ENCODE data around the gene PABPC3. TPM values are rescaled to one million over a fixed set of nuclear protein-coding genes. Genes with fewer than 3 reads are reported as not detected.

PABPC3 gene
- total and polyA plus RNA-seq, 2 donors (not counting 3 experiments of a cell fraction or from before 2014, with no cell fraction given), result 0.07 to 0.31 TPM

DNA sequence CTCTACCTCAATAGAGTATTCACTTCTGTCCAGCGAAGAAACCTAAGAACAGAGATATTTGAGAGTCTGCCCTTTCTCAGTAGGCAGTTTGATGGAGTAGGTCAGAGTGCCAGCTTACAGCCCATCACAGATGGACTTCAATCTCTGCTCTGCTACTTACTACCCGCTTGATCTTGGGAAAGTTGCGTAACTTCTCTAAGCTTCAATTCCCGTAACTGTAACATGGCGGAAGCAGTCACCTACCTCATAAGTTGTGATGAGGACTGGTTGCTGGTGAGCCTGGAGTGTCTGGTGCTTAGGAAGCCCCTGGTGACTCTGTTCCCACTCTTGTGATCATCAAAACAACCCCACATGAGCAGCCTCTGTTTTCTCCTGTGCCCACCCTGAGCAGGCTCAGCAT lies 45.1 kb downstream of the PABPC3 start:
- CTCF ChIA-PET, result no interaction called here

More for the DNA sequence above, 45.1 kb downstream of the PABPC3 start:
- Histone ChIP-seq H2AFZ (ENCODE audit: low read depth, low read length) (no peak overlapping the region), H3K4me3 (replicated peaks in 1 of 3; ENCODE audit: insufficient read depth in 1 of 3, low read depth in 1 of 3, low read length in 3 of 3) (no peak overlapping the region), H3K27me3 (ENCODE audit: control insufficient read depth in 2 of 2, insufficient read depth in 2 of 2, low read length in 2 of 2) (peaks cover 10 to 13% of the 10 kb centered on the region in 2 experiments), H3K9ac (replicated peaks; ENCODE audit: extremely low read depth, insufficient read depth, low read length) (no peak overlapping the region), H3K9me3 (replicated peaks; ENCODE audit: control insufficient read depth, insufficient read depth, low read length) (no peaks in the 10 kb centered on the region), H3K36me3 (ENCODE audit: control insufficient read depth in 2 of 2, extremely low read depth in 1 of 2, insufficient read depth in 2 of 2, low read length in 2 of 2) (no peaks in the 10 kb centered on the region), H3K27ac (ENCODE audit: insufficient read depth, low read depth, low read length) (no peak overlapping the region), H3K79me2 (ENCODE audit: control insufficient read depth, insufficient read depth, low read length) (no peaks in the 10 kb centered on the region), H3K4me1 (ENCODE audit: control insufficient read depth, extremely low read depth, insufficient read depth, low read length) (no peaks in the 10 kb centered on the region), H3K4me2 (ENCODE audit: insufficient read depth, low read length) (no peak overlapping the region), H3K9me1 (replicated peaks; ENCODE audit: control insufficient read depth, extremely low read depth, insufficient read depth, low read length) (no peaks in the 10 kb centered on the region), H4K20me1 (replicated peaks; ENCODE audit: control insufficient read depth, extremely low read depth, insufficient read depth, low read length) (no peaks in the 10 kb centered on the region)
- FAIRE-seq (no peak), DNase-seq (ENCODE audit: low read depth, low spot score) (no peak)
- POLR2A ChIA-PET, result no interaction called here
- no TSS peak for BruUV-seq (replicated peaks)
- TF ChIP-seq JUN (IDR thresholded peaks at IDR 0.05; ENCODE audit: borderline replicate concordance, insufficient read depth, insufficient read length, low read depth) (no peak), GATA2 (IDR thresholded peaks at IDR 0.05; ENCODE audit: insufficient read depth, insufficient read length, low read depth, low read length) (no peak), POLR2A (IDR thresholded peaks at IDR 0.05; ENCODE audit: low read depth, low read length) (no peak), POLR2AphosphoS5 (IDR thresholded peaks at IDR 0.05; ENCODE audit: insufficient read depth, low read depth, low read length) (no peak), MYC (IDR thresholded peaks at IDR 0.05; ENCODE audit: low read depth, low read length) (no peak), FOS (IDR thresholded peaks at IDR 0.05; ENCODE audit: borderline replicate concordance, insufficient read depth, low read length) (no peak), EZH2 (IDR thresholded peaks at IDR 0.05; ENCODE audit: borderline replicate concordance, low read depth, low read length, severe bottlenecking) (no peak)
- TF ChIP-seq, protein P1, sequence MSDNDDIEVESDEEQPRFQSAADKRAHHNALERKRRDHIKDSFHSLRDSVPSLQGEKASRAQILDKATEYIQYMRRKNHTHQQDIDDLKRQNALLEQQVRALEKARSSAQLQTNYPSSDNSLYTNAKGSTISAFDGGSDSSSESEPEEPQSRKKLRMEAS (IDR thresholded peaks at IDR 0.05; ENCODE audit: insufficient read depth, insufficient read length), result no peak
- TF ChIP-seq, protein P2, sequence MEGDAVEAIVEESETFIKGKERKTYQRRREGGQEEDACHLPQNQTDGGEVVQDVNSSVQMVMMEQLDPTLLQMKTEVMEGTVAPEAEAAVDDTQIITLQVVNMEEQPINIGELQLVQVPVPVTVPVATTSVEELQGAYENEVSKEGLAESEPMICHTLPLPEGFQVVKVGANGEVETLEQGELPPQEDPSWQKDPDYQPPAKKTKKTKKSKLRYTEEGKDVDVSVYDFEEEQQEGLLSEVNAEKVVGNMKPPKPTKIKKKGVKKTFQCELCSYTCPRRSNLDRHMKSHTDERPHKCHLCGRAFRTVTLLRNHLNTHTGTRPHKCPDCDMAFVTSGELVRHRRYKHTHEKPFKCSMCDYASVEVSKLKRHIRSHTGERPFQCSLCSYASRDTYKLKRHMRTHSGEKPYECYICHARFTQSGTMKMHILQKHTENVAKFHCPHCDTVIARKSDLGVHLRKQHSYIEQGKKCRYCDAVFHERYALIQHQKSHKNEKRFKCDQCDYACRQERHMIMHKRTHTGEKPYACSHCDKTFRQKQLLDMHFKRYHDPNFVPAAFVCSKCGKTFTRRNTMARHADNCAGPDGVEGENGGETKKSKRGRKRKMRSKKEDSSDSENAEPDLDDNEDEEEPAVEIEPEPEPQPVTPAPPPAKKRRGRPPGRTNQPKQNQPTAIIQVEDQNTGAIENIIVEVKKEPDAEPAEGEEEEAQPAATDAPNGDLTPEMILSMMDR (IDR thresholded peaks at IDR 0.05; ENCODE audit: extremely low read depth in 1 of 2, insufficient read depth in 1 of 2, low read depth in 1 of 2, low read length in 2 of 2), result no peak
- dilution Hi-C loops (cut with MboI; ENCODE audit: extremely low pct_ligation_motif_present, low sequenced_read_pairs) (no loop called here), intact Hi-C loops (cut with micrococcal nuclease) (no loop called here)

All from endothelial cell of umbilical vein (primary cell).